ENCODE measurements around the gene PSMG3.

The PSMG3 gene

DNA sequence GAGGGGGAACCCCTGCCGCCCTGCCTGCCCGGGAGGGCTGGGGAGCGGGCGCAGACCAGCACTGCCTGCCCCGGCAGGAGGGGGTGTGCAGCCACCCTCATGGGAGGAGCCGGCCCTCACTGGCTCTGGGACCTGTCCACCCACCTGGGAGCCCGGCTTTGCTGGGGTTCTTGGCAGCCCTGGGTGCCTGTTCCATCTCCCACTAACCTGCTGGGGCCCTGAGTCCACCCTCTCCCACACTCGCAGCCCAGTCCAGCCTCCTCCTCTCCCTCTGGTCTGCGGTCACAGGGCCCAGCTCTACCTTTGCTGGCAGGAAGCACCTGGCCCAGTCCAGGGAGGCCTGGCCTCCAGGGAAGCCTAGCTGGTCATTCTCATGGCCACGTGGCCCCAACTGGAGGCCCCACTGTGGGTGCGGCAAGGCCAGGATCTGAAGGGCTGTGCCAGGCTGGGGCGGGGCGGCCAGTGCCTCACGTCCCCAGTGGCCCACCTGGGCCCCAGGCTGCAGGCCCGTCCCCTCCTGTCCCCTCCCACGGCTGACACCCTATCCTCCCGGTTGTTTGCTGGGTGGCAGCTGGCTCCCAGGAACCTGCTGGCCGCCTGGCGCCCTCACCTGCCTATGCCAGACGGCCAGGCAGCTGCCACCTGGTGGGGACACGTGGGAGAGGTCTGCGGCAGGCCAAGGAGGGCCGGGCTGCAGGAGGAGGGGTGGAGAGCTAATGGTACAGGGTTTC, 13.9 kb downstream of the PSMG3 start, which contains the start of gene TMEM184A:
TMEM184A (minus strand) TSS at position 393 of the 731 bp plus-strand sequence. CDS start 721 bp downstream, outside the sequence.
- peak within 1 kb of the TSS; percentile 64 for H3K27ac ChIP-seq (ENCODE audit: low read depth, low read length)
- H3K9me3 ChIP-seq (ENCODE audit: control insufficient read depth, insufficient read depth, low read depth, low read length) = no peaks in the 10 kb centered on the region
- H3K27me3 ChIP-seq (ENCODE audit: control insufficient read depth, insufficient read depth, low read length) = no peaks in the 10 kb centered on the region
- peaks cover 29% of the 10 kb centered on the region for H3K4me1 ChIP-seq (ENCODE audit: control insufficient read depth, insufficient read depth, low read length)
- peak within 1 kb of the TSS; percentile 68 for H3K9ac ChIP-seq (ENCODE audit: low read length)
- no peaks in the 10 kb centered on the region for H3K36me3 ChIP-seq (ENCODE audit: control insufficient read depth, insufficient read depth, low read length)
- peak within 1 kb of the TSS; percentile 42; the same call in 1 of the 2 replicates for H3K4me3 ChIP-seq (ENCODE audit: low read depth, low read length)

GRCh38 chr7:1555046-1555812, 14.6 kb downstream of the PSMG3 start:
- Histone ChIP-seq H3K9ac (ENCODE audit: low read length) (peak overlapping the region; percentile 68), H3K27ac (ENCODE audit: low read depth, low read length) (peak overlapping the region; percentile 64), H3K9me3 (ENCODE audit: control insufficient read depth, insufficient read depth, low read depth, low read length) (no peaks in the 10 kb centered on the region), H3K4me1 (ENCODE audit: control insufficient read depth, insufficient read depth, low read length) (peaks cover 29% of the 10 kb centered on the region), H3K36me3 (ENCODE audit: control insufficient read depth, insufficient read depth, low read length) (no peaks in the 10 kb centered on the region), H3K4me3 (ENCODE audit: low read depth, low read length) (peak overlapping the region; percentile 42; the same call in 1 of the 2 replicates), H3K27me3 (ENCODE audit: control insufficient read depth, insufficient read depth, low read length) (no peaks in the 10 kb centered on the region)

- H3K9ac ChIP-seq (ENCODE audit: low read length) = no peak overlapping the region
- H3K4me3 ChIP-seq (ENCODE audit: low read depth, low read length) = no peak overlapping the region
- H3K4me1 ChIP-seq (ENCODE audit: control insufficient read depth, insufficient read depth, low read length) = peaks cover 24% of the 10 kb centered on the region
- H3K27ac ChIP-seq (ENCODE audit: low read depth, low read length) = no peak overlapping the region
- H3K36me3 ChIP-seq (ENCODE audit: control insufficient read depth, insufficient read depth, low read length) = no peaks in the 10 kb centered on the region
- no peaks in the 10 kb centered on the region for H3K9me3 ChIP-seq (ENCODE audit: control insufficient read depth, insufficient read depth, low read depth, low read length)
- no peaks in the 10 kb centered on the region for H3K27me3 ChIP-seq (ENCODE audit: control insufficient read depth, insufficient read depth, low read length)
These were observed 15.3 kb downstream of the PSMG3 start for GRCh38 chr7:1554333-1555045.

DNA sequence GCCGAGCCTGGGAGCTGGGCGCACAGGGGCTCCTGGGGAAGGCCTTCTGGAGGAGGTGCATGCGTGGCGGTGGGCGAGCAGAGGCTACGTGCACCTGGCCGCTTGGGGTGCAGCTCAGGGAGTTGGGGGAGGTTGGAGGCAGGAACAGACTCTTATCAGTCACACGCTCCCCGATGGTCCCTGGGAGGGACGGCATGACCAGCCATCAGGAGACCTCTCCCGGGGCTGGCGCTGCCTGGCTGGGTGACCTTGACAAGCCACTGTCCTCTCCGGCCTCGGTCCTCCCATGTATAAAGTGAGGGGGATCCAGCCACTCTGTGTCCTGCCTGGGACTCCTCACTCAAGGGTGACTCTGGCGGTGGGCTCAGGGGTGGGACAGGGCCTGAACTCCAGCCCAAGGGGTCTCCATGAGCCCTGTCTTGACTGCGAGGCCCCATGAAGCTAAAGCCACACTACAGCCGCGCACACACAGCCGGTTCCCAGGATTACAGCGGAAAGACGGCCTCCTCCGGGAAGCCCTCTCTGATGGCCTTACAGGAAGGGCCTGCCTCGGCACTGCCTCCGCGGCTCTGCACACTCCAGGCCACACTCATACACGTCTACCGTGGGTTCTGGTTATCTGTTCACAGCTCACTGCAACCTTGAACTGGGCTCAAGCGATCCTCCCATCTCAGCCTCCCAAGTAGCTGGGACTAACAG, 16.2 kb downstream of the PSMG3 start:
- Histone ChIP-seq H3K27ac (ENCODE audit: low read depth, low read length) (no peak overlapping the region), H3K9me3 (ENCODE audit: control insufficient read depth, insufficient read depth, low read depth, low read length) (no peaks in the 10 kb centered on the region), H3K4me3 (ENCODE audit: low read depth, low read length) (no peak overlapping the region), H3K9ac (ENCODE audit: low read length) (no peak overlapping the region), H3K36me3 (ENCODE audit: control insufficient read depth, insufficient read depth, low read length) (no peaks in the 10 kb centered on the region; the same call in 1 of the 2 replicates), H3K27me3 (ENCODE audit: control insufficient read depth, insufficient read depth, low read length) (no peaks in the 10 kb centered on the region), H3K4me1 (ENCODE audit: control insufficient read depth, insufficient read depth, low read length) (peaks cover 24% of the 10 kb centered on the region)

- H3K27ac ChIP-seq (ENCODE audit: low read depth, low read length) = no peak overlapping the region
- no peaks in the 10 kb centered on the region for H3K9me3 ChIP-seq (ENCODE audit: control insufficient read depth, insufficient read depth, low read depth, low read length)
- no peaks in the 10 kb centered on the region for H3K27me3 ChIP-seq (ENCODE audit: control insufficient read depth, insufficient read depth, low read length)
- H3K4me1 ChIP-seq (ENCODE audit: control insufficient read depth, insufficient read depth, low read length) = peaks cover 17% of the 10 kb centered on the region
- H3K36me3 ChIP-seq (ENCODE audit: control insufficient read depth, insufficient read depth, low read length) = no peaks in the 10 kb centered on the region; the same call in 1 of the 2 replicates
- H3K4me3 ChIP-seq (ENCODE audit: low read depth, low read length) = no peak overlapping the region
- H3K9ac ChIP-seq (ENCODE audit: low read length) = no peak overlapping the region
These were observed 17.6 kb downstream of the PSMG3 start for GRCh38 chr7:1552200-1552599.

DNA sequence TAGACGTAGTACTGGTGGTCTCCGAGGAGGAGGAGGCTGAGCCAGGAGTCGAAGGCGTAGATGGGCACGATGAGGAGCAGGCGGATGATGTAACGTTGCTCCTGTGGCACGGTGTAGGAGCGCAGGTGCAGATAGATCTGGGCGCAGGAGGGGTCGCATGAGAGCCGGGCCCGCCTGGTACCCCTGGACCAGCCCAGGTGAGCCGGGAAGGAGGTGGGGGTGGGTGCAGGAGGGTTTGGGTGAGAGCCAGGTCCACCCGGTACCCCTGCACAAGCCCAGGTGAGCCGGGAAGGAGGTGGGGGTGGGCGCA, 19.0 kb downstream of the PSMG3 start:
- Histone ChIP-seq H3K9ac (ENCODE audit: low read length) (no peak overlapping the region), H3K27me3 (ENCODE audit: control insufficient read depth, insufficient read depth, low read length) (no peaks in the 10 kb centered on the region), H3K9me3 (ENCODE audit: control insufficient read depth, insufficient read depth, low read depth, low read length) (no peaks in the 10 kb centered on the region), H3K36me3 (ENCODE audit: control insufficient read depth, insufficient read depth, low read length) (no peaks in the 10 kb centered on the region; the same call in 1 of the 2 replicates), H3K4me3 (ENCODE audit: low read depth, low read length) (no peak overlapping the region), H3K4me1 (ENCODE audit: control insufficient read depth, insufficient read depth, low read length) (peaks cover 13% of the 10 kb centered on the region), H3K27ac (ENCODE audit: low read depth, low read length) (no peak overlapping the region)

- Histone ChIP-seq H3K4me3 (ENCODE audit: low read depth, low read length) (no peak overlapping the region), H3K9me3 (ENCODE audit: control insufficient read depth, insufficient read depth, low read depth, low read length) (no peaks in the 10 kb centered on the region), H3K36me3 (ENCODE audit: control insufficient read depth, insufficient read depth, low read length) (no peaks in the 10 kb centered on the region; the same call in 1 of the 2 replicates), H3K27me3 (ENCODE audit: control insufficient read depth, insufficient read depth, low read length) (no peaks in the 10 kb centered on the region), H3K27ac (ENCODE audit: low read depth, low read length) (no peak overlapping the region), H3K4me1 (ENCODE audit: control insufficient read depth, insufficient read depth, low read length) (peaks cover 7% of the 10 kb centered on the region), H3K9ac (ENCODE audit: low read length) (no peak overlapping the region)
These were observed 19.6 kb downstream of the PSMG3 start for GRCh38 chr7:1550005-1550845.

GRCh38 chr7:1549357-1550004, 20.4 kb downstream of the PSMG3 start:
- no peaks in the 10 kb centered on the region for H3K27me3 ChIP-seq (ENCODE audit: control insufficient read depth, insufficient read depth, low read length)
- no peak overlapping the region for H3K9ac ChIP-seq (ENCODE audit: low read length)
- no peak overlapping the region for H3K4me3 ChIP-seq (ENCODE audit: low read depth, low read length)
- no peaks in the 10 kb centered on the region for H3K9me3 ChIP-seq (ENCODE audit: control insufficient read depth, insufficient read depth, low read depth, low read length)
- peaks cover under 1% of the 10 kb centered on the region; the same call in 1 of the 2 replicates for H3K4me1 ChIP-seq (ENCODE audit: control insufficient read depth, insufficient read depth, low read length)
- no peaks in the 10 kb centered on the region; the same call in 1 of the 2 replicates for H3K36me3 ChIP-seq (ENCODE audit: control insufficient read depth, insufficient read depth, low read length)
- H3K27ac ChIP-seq (ENCODE audit: low read depth, low read length) = no peak overlapping the region

DNA sequence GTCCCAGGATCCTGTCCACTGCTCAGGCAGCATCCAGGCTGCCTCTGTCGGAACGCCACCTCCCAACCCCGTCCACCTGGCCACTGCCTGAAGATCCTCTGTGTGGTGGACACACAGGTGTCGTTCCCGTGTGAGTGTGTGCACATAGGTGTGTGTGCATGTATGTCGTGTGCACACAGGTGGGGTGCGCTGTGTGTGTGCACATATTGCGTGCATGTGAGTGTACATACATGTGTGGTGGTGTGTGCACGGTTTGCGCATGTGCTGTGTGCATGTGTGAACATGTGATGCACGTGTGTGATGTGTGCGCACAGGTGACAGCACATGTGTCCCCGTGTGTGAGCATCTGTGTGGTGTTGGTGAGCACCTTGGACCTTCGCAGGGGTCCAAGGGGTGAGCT, 20.9 kb downstream of the PSMG3 start:
- no peaks in the 10 kb centered on the region for H3K9me3 ChIP-seq (ENCODE audit: control insufficient read depth, insufficient read depth, low read depth, low read length)
- H3K4me1 ChIP-seq (ENCODE audit: control insufficient read depth, insufficient read depth, low read length) = no peaks in the 10 kb centered on the region
- H3K9ac ChIP-seq (ENCODE audit: low read length) = no peak overlapping the region
- no peak overlapping the region for H3K4me3 ChIP-seq (ENCODE audit: low read depth, low read length)
- H3K27me3 ChIP-seq (ENCODE audit: control insufficient read depth, insufficient read depth, low read length) = no peaks in the 10 kb centered on the region
- H3K36me3 ChIP-seq (ENCODE audit: control insufficient read depth, insufficient read depth, low read length) = no peaks in the 10 kb centered on the region; the same call in 1 of the 2 replicates
- no peak overlapping the region for H3K27ac ChIP-seq (ENCODE audit: low read depth, low read length)

Data from HUES6 (cell line).